ENCODE data around the gene ARL17B.
"Not testable (repeated sequence)": the region's sequence is repeated elsewhere in the genome, so short reads cannot be mapped to it uniquely, and the experiment has no call there.

The ARL17B gene

GRCh38 chr17:46361755-46362154, at the start of gene ARL17B:
Gene ARL17B, minus strand, starts transcription at chr17:46361766. Its CDS starts 3,369 bp downstream, at chr17:46358397.
- DNase-seq, result not testable (repeated sequence)

GRCh38 chr17:46409864-46410263, 48.3 kb upstream of the ARL17B start:
- DNase-seq, result not testable (repeated sequence)

DNA sequence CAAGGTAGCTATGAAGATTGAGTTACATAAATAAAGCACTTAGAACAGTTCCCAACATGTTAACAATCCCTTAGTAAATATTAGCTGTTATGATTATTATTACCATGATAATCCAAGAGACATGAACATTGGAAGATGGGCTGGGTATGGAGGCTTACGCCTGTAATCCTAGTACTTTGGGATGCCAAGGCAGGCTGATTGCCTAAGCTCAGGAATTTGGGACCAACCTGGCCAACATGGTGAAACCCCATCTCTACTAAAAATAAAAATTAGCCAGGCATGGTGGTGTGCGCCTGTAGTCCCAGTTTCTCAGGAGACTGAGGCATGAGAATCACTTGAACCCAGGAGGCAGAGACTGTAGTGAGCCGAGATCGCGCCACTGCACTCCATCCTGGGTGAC, 45.6 kb upstream of the ARL17B start:
- DNase-seq, result not testable (repeated sequence)

DNA sequence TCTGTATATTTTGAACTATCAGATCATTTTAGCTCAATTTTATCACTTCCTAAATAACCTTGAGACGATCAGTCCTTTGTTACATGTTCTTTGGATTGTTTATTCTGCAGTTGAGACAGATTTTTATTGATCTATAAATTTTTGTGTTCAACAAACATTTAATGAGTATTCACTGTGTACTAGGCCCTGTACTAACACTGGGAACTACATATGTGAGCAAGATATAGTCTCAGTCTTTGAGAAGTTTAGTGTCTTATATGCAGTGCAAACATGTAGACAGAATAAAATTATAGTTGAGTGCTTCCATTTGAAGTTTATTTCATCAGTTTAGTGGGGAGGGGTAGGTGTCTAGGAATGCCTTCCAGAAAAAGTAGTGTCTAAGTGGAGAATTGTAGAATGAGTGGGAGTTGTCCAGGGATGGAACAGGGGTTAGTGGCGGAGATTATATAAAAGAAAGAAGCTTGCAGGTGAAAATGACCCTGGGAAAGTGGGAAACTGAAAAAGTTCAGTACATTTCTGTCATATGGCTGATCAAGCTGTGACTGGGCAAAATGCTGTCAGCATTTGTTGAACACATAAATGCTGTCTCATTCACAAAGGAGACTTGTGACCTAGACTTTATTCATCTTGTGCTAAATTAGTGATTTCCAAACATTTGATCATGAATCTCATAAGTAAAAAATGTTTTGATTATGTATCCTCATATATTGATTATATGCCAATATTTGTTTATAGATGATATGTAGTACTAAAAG, 39.6 kb upstream of the ARL17B start:
- DNase-seq, result not testable (repeated sequence)

DNA sequence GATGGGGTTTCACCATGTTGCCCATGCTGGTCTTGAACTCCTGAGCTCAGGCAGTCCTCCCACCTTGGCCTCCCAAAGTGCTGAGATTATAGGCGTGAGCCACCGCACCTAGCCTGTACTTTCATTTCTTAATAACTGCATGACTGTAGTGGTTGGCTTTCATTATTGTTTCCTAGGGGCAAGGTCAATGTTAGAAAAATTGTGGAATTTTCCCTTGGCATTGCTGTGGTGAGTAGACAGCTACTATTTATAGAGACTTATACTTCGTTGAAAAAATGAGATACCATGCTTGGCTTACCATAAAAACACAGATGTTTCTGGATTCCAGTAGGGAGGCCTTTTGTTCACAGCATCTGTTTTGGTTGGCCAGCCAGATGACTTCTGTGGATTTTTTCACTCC, 39.0 kb upstream of the ARL17B start:
- DNase-seq, result not testable (repeated sequence)

GRCh38 chr17:46399993-46400392, 38.4 kb upstream of the ARL17B start:
- DNase-seq, result not testable (repeated sequence)

- not testable (repeated sequence) for DNase-seq
These were observed 34.7 kb upstream of the ARL17B start for GRCh38 chr17:46396292-46396691.

GRCh38 chr17:46393702-46394101, 32.1 kb upstream of the ARL17B start:
- not testable (repeated sequence) for DNase-seq

DNA sequence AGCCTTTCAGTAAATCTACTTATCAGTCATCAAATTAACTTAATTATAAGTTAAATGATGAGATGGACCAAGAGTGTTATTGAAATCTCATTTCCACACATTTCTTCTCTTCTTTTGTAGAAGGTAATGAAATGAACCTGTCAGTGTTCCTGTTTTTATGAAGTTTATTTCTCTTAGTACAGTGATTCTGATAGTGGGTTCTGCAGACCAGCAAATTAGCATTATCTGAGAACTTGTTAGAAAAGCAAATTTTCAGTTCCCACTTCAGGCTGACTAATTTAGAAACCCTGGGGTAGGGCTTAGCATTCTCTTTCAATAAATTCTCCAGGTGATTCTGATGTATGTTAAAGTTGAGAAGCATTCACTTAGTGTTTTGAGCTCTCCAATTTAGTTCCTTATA, 23.9 kb upstream of the ARL17B start:
- not testable (repeated sequence) for DNase-seq

DNA sequence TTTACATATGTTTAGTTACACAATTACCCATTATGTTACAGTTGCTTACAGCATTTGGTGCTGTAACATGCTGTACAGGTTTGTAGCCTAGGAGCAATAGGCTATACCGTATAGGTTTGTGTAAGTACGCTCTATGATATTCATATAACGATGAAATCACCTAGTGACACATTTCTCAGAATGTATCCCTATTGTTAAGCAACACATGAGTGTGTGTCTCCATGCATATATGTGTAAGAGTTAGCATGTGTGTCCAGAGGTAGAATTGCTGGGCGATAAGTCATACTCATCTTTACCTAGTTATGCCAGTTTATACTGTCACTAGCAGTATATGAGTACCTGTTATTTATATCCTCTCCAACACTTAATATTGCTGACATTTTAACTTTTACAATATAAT, 21.6 kb upstream of the ARL17B start:
- DNase-seq, result not testable (repeated sequence)

GRCh38 chr17:46373418-46373817, 11.9 kb upstream of the ARL17B start:
- DNase-seq, result not testable (repeated sequence)

GRCh38 chr17:46372236-46373229, 11.0 kb upstream of the ARL17B start:
- not testable (repeated sequence) for DNase-seq

GRCh38 chr17:46367520-46367919, 6.0 kb upstream of the ARL17B start:
- not testable (repeated sequence) for DNase-seq

DNA sequence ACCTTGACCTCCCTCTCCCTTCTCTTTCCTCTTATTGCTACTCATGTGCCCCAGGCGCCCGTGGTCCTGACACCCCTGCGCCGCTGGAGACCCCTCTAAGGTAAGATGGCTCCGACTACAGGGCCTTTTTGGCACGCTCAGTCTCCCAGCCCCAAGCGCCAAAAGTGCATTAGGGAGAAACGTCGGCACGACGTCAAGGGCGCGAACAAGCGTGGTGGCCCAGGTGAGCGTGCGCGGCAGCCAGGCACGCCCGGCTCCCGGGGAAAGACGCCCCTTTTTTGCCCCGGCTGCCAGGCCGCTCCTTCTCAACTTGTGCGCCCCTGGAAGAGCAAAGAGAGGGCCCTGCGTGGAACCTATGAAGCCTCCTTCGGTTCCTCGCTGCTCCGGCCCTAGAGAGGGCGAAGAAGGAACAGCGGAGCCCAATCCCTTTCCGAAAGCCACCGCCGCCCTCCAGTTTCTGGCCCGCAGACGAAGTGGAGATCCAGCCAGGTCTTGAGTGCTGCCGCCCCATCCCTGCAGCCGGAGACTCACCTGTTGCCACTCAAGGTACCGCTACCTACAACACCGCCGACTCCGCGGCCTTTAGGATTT, 326 bp downstream of the ARL17B start:
- DNase-seq, result not testable (repeated sequence)

DNA sequence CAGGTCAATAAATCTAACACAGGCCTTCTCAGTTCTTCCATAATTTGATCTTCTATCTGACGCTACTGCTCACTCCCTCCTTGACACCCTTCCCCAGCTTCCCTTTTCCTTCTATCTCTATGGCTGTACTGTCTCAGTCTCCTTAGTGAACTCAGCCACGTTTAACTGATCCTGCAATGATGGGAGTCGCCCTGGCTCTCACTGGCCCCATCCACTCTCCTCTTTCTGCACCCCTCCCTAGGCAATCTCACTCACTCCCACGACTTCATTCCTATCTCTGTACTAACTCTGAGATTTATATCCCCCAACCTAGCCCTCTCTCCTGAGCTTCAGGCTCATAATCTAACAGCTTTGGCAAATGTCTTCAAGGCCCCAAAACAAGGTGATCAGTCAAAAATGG, 7.7 kb downstream of the ARL17B start:
- DNase-seq, result not testable (repeated sequence)

DNA sequence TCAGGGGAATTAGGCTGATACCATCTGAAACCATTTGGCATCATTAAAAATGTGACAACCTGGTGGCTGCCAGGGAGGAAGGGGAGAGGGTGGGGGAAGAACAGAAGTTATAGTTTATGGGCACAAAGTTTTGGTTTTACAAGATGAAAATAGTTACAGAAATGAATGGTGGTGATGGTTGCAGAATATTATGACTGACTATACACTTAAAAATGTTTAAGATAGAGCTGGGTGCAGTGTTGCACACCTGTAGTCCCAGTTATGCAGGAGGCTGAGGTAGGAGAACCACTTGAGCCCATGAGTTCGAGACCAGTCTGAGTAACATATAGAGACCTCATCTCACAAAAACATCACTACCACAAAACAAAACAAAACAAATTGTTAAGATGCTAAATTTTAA, 12.5 kb downstream of the ARL17B start:
- DNase-seq, result not testable (repeated sequence)

DNA sequence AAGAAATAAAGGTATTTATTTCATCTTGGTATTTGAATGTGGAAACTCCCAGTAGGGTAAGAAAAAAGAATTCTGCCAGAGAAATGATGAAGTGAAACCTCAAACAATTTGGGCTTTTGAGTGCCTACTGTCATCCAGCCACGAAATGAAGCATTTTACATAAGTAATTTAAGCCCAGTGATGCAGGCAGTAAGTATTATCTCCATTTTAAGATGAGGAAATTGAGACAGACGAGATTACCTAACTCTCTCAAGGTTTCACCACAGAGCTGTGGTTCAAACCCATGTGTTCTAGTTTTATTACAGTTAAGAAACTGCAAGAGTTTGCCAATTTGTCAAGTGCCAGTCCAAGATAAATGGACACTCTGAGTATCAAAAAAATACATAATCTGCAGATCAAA, 13.2 kb downstream of the ARL17B start:
- not testable (repeated sequence) for DNase-seq

- DNase-seq, result not testable (repeated sequence)
These were observed 19.4 kb downstream of the ARL17B start for GRCh38 chr17:46342131-46342530.

GRCh38 chr17:46341220-46341619, 20.3 kb downstream of the ARL17B start:
- DNase-seq, result not testable (repeated sequence)

- not testable (repeated sequence) for DNase-seq
These were observed 66.7 kb downstream of the ARL17B start, which contains the start of gene LRRC37A for GRCh38 chr17:46294831-46295230. Gene LRRC37A, plus strand, starts transcription at chr17:46295131. Its CDS starts 3 bp downstream, at chr17:46295134.

DNA sequence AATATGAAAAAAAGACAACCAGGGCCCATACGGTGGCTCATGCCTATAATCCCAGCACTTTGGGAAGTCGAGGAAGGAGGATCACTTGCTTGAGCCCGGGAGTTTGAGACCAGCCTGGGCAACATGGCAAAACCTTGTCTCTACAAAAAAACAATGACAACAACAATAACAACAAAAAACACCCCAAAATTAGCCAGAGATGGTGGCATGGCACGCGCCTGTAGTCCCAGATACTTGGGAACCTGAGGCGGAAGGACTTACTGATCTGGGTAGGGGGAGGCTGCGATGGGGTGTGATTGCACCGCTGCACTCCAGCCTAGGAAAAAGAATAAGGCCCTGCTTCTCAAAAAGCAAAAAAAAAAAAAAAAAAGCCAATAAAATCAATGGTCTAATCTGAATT, 69.9 kb downstream of the ARL17B start:
- DNase-seq, result not testable (repeated sequence)

DNA sequence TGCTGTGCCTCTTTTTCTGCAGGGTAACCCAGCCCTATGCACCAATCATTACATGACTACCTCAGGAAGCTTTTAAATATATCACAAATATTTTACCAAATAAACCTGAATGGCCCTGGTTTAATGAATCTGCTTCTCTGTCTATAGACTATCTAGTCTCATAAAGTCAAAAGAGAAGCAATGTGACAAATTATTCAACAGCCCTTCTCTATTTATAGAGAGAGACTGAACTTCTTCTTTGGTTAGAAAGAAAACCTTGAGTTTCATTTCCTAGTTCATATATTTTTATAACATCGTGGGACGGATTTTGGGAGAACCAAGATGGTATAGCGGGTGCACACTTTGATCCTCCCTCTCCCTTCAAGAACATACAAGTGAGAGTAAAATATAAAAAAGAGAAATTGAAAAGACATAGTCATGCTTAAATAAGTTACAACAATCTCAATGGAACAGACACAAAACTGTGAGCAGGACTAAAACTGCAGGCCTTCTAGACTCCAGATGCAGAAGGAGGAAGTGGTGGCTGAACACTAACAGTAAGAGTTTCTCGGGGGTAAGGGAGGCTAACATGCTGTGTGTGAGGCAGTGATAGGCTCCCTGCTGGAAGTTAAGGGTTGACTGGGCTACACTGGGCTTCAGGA, 70.5 kb downstream of the ARL17B start:
- not testable (repeated sequence) for DNase-seq
